GM12872 (cell line): Measurements from ENCODE around the gene FGF21.

Experiments used
- CTCF ChIP-seq: IDR thresholded peaks from 3 replicates; pipeline ENCODE4 v1.5.1; 2011; ENCODE audit warnings: low read depth, mild to moderate bottlenecking, low read length, moderate library complexity; ENCODE audit not compliant: insufficient read depth

Gene FGF21

GRCh38 chr19:48806518-48806817 is 51.1 kb downstream of the FGF21 start:
- no peak for TF ChIP-seq CTCF

- TF ChIP-seq CTCF = no peak
Measured at GRCh38 chr19:48806818-48807589, 51.7 kb downstream of the FGF21 start.

DNA sequence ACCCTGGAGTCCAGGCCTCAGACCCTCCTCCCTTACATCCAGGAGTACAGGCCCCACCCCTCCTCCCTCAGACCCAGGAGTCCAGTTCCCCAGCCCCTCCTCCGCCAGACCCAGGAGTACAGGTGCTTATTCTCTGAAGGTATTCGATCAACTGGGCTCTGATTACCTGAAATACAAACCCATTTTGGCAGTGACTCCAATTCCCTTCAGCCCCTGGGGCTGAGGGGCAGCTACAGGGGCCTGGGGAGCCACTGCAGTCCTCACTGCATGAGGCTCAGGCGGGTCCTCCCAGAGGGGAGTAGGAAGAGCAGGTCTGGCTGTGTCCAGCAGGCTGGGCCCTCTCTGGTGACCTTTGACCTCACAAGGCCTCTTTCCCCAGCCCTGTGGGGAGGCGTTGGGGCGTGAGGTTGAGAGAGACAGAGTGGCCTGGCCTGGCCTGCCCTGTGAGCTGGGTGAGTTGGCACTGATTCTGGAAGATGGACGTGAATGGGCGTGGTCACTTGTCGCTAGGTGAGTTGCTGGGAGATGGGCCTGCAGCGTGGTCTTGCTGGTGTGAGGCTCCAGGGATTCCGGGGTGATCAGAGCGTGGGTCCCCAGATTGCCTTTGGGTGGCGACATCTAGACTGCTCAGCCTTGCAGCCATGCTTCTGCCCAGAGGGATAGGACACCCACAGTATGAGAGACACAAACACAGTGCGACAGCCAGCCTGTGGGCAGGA is 52.4 kb downstream of the FGF21 start:
- no peak for TF ChIP-seq CTCF
